Activated T-helper 1 cell treated with Interleukin-2 at 50 U/mL for 16 hours (primary cell): ENCODE data around the gene CREB3L1.
A peak's percentile ranks its signal among the peaks of the same experiment; 100 is the strongest.

Experiments used
- DNase-seq: peaks from one replicate; pipeline ENCODE4 v3.0.0-alpha.2; 2020; ENCODE audit warnings: low read depth

The CREB3L1 gene

GRCh38 chr11:46277622-46278386, at the start of gene CREB3L1:
Gene CREB3L1, plus strand, starts transcription at chr11:46277662. Its CDS starts 450 bp downstream, at chr11:46278112.
- DNase-seq: no peak

GRCh38 chr11:46229230-46229629, 48.2 kb upstream of the CREB3L1 start:
- DNase-seq: no peak

GRCh38 chr11:46234311-46234710, 43.2 kb upstream of the CREB3L1 start:
- no peak for DNase-seq

- DNase-seq: no peak
Observed at GRCh38 chr11:46235777-46236688, 41.4 kb upstream of the CREB3L1 start.

GRCh38 chr11:46236918-46237247, 40.6 kb upstream of the CREB3L1 start:
- DNase-seq: no peak

- DNase-seq: peak; percentile 30
Observed at GRCh38 chr11:46237248-46238077, 40.0 kb upstream of the CREB3L1 start.

- peak; percentile 23 for DNase-seq
Observed at GRCh38 chr11:46238078-46238966, 39.1 kb upstream of the CREB3L1 start.

GRCh38 chr11:46238967-46239800, 38.3 kb upstream of the CREB3L1 start:
- peak; percentile 72 for DNase-seq

GRCh38 chr11:46239801-46240061, 37.7 kb upstream of the CREB3L1 start:
- no peak for DNase-seq

- no peak for DNase-seq
Observed at GRCh38 chr11:46240371-46240770, 37.1 kb upstream of the CREB3L1 start.

- no peak for DNase-seq
Observed at GRCh38 chr11:46240861-46241260, 36.6 kb upstream of the CREB3L1 start.

GRCh38 chr11:46242041-46242951, 35.2 kb upstream of the CREB3L1 start:
- no peak for DNase-seq

GRCh38 chr11:46242952-46243795, 34.3 kb upstream of the CREB3L1 start:
- peak; percentile 80 for DNase-seq

- DNase-seq: no peak
Observed at GRCh38 chr11:46243796-46244109, 33.7 kb upstream of the CREB3L1 start.

GRCh38 chr11:46246521-46246920, 30.9 kb upstream of the CREB3L1 start:
- no peak for DNase-seq

- no peak for DNase-seq
Observed at GRCh38 chr11:46247090-46247489, 30.4 kb upstream of the CREB3L1 start.

- DNase-seq: no peak
Observed at GRCh38 chr11:46247659-46248058, 29.8 kb upstream of the CREB3L1 start.

GRCh38 chr11:46248289-46249102, 29.0 kb upstream of the CREB3L1 start:
- no peak for DNase-seq
